MM.1S (cell line): ENCODE measurements around the gene MSRB3.

ENCODE experiments used
- CTCF ChIP-seq: fragments of 300-600 bp; sonication (generic); IDR thresholded peaks from 2 replicates; pipeline ENCODE4 v1.5.1; 2016; ENCODE audit warnings: antibody characterized with exemption, low read length, mixed read lengths
- EZH2 ChIP-seq: fragments of 300-600 bp; sonication (generic); optimal IDR thresholded peaks from 2 replicates; pipeline ENCODE3; 2017; ENCODE audit warnings: low read depth, mild to moderate bottlenecking, antibody characterized with exemption, low read length, mixed read lengths
- EZH2phosphoT487 ChIP-seq: fragments of 300-600 bp; sonication (generic); IDR thresholded peaks from 2 replicates; pipeline ENCODE4 v1.6.1; 2018; ENCODE audit warnings: antibody characterized with exemption, low read length

GRCh38 chr12:65474831-65475230 lies 196.3 kb downstream of the MSRB3 start:
- TF ChIP-seq CTCF = no peak
- TF ChIP-seq EZH2phosphoT487 = no peak
- no peak for TF ChIP-seq EZH2
